Suprapubic skin (tissue), 3 donors: ENCODE measurements around the gene CLDN22.

Experiments
- EP300 ChIP-seq: sonication (generic); formaldehyde crosslinking; IDR thresholded peaks from one replicate; pipeline ENCODE4 v1.6.1; 2017; ENCODE audit warnings: antibody characterized with exemption
- TF ChIP-seq, protein P1 (sequence below), 2 donors: fragments of 200-600 bp in 1 of 2; fragments of 450-650 bp in 1 of 2; sonication (generic) in 1 of 2; IDR thresholded peaks; one replicate each; pipeline ENCODE4 v1.5.1; 2016 to 2019; ENCODE audit warnings: antibody characterized with exemption in 2 of 2, mild to moderate bottlenecking in 1 of 2, moderate library complexity in 1 of 2

DNA sequence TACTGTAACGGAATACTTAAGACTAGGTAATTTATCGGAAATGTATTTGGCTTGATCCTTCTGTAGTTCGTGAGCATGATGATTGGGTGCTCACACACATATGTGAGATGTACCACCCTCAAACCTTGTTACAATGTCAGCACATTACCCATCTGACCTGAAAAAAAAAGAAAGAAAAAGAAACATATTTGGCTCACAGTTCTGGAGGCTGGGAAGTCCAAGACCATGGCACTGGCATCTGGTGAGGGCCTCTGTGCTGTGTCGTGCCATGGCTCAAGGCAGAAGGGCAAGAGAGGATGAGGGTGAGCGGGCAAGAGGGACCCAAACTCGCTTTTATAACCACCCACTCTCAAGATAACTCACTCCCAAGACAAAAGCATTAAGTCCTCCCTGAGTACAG lies 9.2 kb upstream of the CLDN22 start:
- TF ChIP-seq, protein P1, sequence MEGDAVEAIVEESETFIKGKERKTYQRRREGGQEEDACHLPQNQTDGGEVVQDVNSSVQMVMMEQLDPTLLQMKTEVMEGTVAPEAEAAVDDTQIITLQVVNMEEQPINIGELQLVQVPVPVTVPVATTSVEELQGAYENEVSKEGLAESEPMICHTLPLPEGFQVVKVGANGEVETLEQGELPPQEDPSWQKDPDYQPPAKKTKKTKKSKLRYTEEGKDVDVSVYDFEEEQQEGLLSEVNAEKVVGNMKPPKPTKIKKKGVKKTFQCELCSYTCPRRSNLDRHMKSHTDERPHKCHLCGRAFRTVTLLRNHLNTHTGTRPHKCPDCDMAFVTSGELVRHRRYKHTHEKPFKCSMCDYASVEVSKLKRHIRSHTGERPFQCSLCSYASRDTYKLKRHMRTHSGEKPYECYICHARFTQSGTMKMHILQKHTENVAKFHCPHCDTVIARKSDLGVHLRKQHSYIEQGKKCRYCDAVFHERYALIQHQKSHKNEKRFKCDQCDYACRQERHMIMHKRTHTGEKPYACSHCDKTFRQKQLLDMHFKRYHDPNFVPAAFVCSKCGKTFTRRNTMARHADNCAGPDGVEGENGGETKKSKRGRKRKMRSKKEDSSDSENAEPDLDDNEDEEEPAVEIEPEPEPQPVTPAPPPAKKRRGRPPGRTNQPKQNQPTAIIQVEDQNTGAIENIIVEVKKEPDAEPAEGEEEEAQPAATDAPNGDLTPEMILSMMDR (IDR thresholded peaks at IDR 0.05) = no peak
- no peak for TF ChIP-seq EP300
